GM12865 (cell line): ENCODE data around the gene ABHD14A.

Experiments
- DNase-seq: peaks from one replicate; pipeline ENCODE4 v3.0.0; 2010; ENCODE audit warnings: low read depth
- H3K4me3 ChIP-seq: 2 replicates; pipeline ENCODE4 v1.5.1; 2011; ENCODE audit warnings: mild to moderate bottlenecking, low read depth, low read length, control low read depth
- TF ChIP-seq, protein P1 (sequence below): IDR thresholded peaks from 2 replicates; pipeline ENCODE4 v1.5.1; 2011; ENCODE audit warnings: low read length, control low read depth, low read depth, inconsistent platforms; ENCODE audit not compliant: insufficient read depth; ENCODE audit errors: missing control alignments

The ABHD14A gene

DNA sequence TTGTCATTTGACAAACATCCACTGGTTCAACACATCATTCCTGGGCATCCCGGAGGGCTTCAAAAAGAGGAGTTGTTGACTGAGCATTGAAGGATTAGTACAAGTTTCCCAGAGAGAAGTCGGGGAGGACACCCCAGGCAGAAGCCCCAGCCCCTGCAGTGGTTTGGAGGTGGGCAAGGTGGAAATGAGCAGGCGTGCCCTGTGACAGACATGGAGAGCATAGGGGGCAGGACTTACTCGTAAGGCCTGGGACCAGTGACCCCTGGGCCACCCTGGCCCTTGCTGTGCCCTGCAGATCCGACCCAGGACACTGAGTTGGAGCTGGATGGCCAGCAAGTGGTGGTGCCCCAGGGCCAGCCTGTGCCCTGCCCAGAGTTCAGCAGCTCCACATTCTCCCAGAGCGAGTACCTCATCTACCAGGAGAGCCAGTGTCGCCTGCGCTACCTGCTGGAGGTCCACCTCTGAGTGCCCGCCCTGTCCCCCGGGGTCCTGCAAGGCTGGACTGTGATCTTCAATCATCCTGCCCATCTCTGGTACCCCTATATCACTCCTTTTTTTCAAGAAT lies 26.8 kb upstream of the ABHD14A start:
- DNase-seq, result no peak
- TF ChIP-seq, protein P1, sequence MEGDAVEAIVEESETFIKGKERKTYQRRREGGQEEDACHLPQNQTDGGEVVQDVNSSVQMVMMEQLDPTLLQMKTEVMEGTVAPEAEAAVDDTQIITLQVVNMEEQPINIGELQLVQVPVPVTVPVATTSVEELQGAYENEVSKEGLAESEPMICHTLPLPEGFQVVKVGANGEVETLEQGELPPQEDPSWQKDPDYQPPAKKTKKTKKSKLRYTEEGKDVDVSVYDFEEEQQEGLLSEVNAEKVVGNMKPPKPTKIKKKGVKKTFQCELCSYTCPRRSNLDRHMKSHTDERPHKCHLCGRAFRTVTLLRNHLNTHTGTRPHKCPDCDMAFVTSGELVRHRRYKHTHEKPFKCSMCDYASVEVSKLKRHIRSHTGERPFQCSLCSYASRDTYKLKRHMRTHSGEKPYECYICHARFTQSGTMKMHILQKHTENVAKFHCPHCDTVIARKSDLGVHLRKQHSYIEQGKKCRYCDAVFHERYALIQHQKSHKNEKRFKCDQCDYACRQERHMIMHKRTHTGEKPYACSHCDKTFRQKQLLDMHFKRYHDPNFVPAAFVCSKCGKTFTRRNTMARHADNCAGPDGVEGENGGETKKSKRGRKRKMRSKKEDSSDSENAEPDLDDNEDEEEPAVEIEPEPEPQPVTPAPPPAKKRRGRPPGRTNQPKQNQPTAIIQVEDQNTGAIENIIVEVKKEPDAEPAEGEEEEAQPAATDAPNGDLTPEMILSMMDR, result no peak
- H3K4me3 ChIP-seq, result no peak overlapping the region

DNA sequence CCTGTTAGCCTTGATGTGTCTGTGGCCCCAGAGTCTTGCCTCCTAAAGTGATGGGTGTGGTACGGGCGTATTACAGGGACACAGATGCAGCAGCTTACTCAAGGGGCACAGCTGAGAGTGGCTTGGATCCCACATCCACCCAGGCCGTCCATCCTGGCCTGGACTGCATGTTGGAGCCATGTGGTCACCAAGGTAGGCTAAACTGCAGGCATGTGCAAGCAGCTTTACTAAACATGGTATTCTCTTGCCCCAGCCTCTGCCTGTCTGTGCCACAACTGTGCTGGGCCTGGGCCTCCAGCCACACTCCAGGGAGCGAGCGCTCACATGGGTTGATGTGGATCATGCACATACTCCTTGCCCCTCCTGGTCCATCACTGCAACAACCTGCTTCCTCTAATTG lies 25.7 kb upstream of the ABHD14A start:
- no peak for DNase-seq
- no peak overlapping the region for H3K4me3 ChIP-seq
- TF ChIP-seq, protein P1, result no peak

DNA sequence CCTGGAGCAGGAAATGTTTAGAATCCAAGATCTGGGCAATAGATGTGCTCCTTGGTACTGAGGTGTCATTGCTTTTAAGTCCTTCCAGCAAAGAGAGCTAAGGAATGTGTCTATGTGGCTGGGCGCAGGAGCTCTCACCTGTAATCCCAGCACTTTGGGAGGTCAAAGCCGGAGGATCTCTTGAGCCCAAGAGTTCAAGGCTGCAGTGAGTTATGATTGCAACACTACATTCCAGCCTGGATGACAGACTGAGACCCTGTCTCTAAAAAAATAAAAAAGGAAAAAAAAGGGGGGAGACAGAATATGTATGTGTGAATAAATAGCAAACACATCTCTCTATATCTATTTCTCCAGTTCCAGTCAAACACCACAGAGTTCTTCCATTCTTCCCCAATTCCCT lies 24.0 kb upstream of the ABHD14A start:
- DNase-seq, result no peak
- TF ChIP-seq, protein P1, result no peak
- H3K4me3 ChIP-seq, result no peak overlapping the region

DNA sequence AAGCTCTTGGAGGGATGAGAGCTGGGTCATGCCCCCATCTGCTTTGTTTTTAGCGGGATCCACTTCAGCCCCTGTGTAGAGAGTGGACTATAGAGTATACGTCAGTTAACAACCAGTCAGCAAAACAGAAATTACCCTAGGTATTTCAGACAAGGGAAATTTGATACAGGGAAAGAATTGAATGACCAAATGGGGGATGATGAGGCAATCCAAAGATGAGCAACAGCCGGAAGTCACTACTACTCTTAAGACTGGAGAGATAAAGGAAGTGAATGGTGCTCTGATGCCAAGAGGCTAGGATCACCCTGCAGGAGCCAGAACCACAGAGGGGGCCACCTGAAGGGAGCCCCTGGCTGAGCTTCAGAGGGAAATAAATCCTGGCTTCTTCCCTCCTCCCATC lies 21.4 kb upstream of the ABHD14A start:
- TF ChIP-seq, protein P1, result no peak
- no peak for DNase-seq
- H3K4me3 ChIP-seq, result no peak overlapping the region

DNA sequence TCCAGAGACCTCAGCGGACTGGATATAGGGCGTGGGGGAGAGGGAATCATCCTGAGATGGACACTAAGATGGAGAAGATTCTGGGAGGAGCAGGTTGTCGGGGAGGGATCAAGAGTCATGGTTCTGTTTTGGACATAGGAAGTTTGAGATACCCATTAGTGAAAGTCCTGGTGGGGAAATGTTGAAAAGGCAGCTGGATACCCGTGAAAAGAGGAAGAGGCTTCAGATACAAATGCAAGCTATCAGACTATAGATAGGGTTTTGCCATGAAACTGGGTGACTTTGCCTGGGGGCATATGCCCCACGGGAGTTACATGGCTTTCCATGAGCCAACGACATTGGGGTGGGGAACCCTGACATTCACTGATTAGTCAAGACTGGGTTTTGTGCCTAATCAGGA lies 20.8 kb upstream of the ABHD14A start:
- no peak overlapping the region for H3K4me3 ChIP-seq
- DNase-seq, result no peak
- TF ChIP-seq, protein P1, result no peak

DNA sequence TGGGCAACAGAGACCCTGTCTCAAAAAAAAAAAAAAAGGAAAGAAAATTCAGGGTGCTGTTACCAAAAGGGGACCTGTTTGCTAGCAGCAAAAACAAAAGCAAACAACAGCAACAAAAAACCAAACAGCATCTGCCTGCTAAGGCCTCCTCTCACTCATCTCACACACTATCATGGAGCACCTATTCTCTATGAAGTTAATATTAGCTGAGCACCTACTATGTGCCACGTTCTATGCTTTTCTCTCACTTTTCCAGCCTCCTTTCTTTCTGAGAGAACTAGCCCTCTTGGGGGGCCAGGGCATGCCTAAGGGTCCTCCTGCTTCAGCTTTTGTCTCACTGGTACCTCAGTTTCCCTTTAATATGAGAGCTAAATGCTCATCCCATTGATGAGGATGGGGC lies 20.2 kb upstream of the ABHD14A start:
- no peak overlapping the region for H3K4me3 ChIP-seq
- TF ChIP-seq, protein P1, result no peak
- no peak for DNase-seq

DNA sequence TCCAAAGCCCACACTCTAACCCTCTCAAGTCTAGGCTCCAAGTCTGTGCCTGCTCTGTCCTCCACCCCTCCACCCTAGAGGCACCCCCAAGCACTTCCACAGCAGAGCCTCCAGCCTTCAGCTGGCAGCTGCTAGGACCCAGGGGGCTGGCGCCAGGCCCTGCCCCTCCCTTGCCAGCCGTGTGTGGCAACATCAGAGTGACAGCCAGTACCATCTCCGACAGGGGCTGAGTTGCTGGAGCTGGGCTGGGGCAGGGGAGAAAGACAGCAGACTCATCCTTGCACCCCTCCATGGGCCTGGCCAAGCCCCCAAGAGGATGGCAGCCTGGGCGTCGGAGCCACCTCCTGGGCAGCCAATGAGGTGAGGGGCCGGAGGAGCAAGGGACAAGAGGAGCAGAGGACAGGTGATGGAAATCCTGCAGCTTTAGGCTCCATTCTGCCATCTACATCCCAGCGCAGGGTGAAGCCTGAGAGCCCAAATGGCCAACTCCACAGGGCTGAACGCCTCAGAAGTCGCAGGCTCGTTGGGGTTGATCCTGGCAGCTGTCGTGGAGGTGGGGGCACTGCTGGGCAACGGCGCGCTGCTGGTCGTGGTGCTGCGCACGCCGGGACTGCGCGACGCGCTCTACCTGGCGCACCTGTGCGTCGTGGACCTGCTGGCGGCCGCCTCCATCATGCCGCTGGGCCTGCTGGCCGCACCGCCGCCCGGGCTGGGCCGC lies 19.5 kb upstream of the ABHD14A start, which contains the start of gene GPR62:
Gene GPR62, plus strand, starts transcription at position 207 of the 718 bp plus-strand sequence. Its CDS starts 272 bp downstream, at position 479.
- H3K4me3 ChIP-seq, result no peak within 1 kb of the TSS; the same call in 1 of the 2 replicates
- no peak for DNase-seq
- TF ChIP-seq, protein P1, result no peak
